ENCODE measurements around the gene MSN. TPM values are rescaled to one million over a fixed set of nuclear protein-coding genes. Genes with fewer than 3 reads are reported as not detected.

MSN gene
- total and polyA plus RNA-seq, 8 donors, result 367 to 543 (median 422) TPM

DNA sequence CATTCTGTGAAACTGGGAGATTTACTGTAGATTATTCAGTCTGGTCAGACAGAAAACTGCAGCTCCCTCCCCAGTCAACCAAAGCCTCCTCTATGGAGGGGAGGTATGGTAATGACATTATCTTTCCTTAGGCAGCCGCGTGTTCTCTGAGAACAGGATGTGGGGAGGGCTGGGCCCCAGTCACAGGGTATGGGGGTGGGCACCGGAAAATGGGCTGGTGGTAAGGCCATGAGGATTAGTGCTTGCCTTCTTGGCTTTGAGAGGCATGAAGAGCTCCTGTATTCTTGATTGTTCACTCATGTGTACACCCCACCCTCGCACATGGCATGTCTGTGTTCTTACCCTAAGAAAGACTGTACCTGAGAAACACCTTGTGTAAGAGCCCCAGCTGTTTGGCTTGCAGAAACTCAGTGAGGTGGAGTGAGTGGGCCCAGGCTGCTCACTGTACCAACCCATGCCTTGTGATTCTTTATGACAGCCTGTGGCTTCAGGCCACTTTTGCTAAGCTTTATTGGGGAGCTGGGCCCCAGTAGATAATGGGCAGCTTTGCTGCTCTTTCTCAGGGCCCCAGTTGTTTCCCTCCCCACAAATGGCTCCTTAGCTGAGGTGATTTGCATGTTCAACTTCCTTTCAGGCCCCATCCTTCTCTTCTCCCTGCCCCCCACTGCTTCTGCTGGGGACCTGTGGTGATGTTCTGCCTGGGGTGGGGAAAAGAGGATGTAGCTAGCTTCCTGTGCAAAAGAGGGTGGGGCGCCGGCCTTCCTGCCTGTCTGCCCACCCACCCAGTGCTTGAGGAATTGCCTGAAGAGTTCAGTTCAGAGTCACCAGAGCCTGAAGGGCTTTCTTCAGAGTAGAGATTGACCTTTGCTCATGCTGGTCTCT lies 30.7 kb downstream of the MSN start:
- Histone ChIP-seq H3K4me3 (no peak overlapping the region), H3K9me3 (no peaks in the 10 kb centered on the region), H3K27ac (peak overlapping the region; percentile 82 to 88), H3K27me3 (no peaks in the 10 kb centered on the region), H3K4me1 (peaks cover 16 to 94% of the 10 kb centered on the region in 2 donors), H3K36me3 (no peaks in the 10 kb centered on the region)
- TF ChIP-seq, protein P1, sequence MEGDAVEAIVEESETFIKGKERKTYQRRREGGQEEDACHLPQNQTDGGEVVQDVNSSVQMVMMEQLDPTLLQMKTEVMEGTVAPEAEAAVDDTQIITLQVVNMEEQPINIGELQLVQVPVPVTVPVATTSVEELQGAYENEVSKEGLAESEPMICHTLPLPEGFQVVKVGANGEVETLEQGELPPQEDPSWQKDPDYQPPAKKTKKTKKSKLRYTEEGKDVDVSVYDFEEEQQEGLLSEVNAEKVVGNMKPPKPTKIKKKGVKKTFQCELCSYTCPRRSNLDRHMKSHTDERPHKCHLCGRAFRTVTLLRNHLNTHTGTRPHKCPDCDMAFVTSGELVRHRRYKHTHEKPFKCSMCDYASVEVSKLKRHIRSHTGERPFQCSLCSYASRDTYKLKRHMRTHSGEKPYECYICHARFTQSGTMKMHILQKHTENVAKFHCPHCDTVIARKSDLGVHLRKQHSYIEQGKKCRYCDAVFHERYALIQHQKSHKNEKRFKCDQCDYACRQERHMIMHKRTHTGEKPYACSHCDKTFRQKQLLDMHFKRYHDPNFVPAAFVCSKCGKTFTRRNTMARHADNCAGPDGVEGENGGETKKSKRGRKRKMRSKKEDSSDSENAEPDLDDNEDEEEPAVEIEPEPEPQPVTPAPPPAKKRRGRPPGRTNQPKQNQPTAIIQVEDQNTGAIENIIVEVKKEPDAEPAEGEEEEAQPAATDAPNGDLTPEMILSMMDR (IDR thresholded peaks at IDR 0.05), result no peak
- ATAC-seq (peak; percentile 62), DNase-seq (peak in 2 of 4 donors; percentile 76 to 81)
- intact Hi-C loops (cut with DNase I), result no loop called here

DNA sequence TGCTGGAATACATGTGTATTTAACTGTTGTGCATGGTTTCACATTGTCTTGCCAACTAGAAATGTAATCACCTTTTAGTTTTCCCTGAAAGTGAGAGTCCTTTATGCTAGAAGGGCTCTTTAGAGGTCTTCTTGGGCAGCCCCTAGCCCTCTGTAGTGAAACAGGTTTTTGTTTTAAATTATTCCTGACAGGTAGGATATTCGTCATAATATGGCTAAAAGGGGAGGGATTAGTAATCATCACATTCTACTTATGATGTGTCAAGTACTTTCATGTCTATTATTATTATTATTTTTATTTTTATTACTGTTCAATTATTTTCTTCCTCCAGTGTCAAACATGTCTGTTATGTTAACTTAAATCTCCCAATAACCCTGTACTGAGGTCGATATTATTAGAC lies 35.5 kb downstream of the MSN start:
- TF ChIP-seq, protein P1 (IDR thresholded peaks at IDR 0.05), result no peak
- Histone ChIP-seq H3K4me1 (peaks cover 31 to 99% of the 10 kb centered on the region in 2 donors), H3K27ac (peak overlapping the region; percentile 75 to 77), H3K36me3 (no peaks in the 10 kb centered on the region), H3K9me3 (no peaks in the 10 kb centered on the region), H3K4me3 (no peak overlapping the region), H3K27me3 (no peaks in the 10 kb centered on the region)
- DNase-seq (no peak), ATAC-seq (no peak)
- intact Hi-C loops (cut with DNase I), result loop anchor here in 1 of 2 donors (10.0 kb wide), 1 partner anchor 98 kb away; no protein-coding TSS in a partner anchor

DNA sequence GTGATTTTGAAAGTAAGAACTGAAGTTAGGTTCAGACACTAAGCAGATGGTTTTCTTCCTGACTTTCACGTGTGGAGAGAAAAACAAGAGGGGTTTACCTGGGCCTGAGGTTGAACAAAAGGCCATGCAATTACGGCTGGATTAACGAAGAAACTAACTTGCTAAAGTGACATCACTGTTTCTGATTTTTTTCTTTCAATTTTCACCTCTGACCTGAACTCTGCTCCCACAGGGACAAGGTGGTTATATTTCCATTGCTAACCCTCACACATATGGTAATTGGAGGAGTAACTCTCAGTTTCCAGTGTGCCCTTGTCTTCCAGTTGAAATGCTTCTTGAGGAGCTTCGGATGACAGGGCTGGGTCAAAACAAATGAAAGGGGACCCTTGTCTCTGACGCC lies 38.0 kb downstream of the MSN start:
- TF ChIP-seq, protein P1 (IDR thresholded peaks at IDR 0.05), result no peak
- DNase-seq (no peak), ATAC-seq (no peak)
- Histone ChIP-seq H3K27me3 (no peaks in the 10 kb centered on the region), H3K36me3 (no peaks in the 10 kb centered on the region), H3K9me3 (no peaks in the 10 kb centered on the region), H3K4me3 (no peak overlapping the region), H3K4me1 (peaks cover 20 to 74% of the 10 kb centered on the region in 2 donors), H3K27ac (peak overlapping the region; percentile 75 to 77)
- intact Hi-C loops (cut with DNase I), result loop anchor here in 1 of 2 donors (10.0 kb wide), 1 partner anchor 101 kb away; no protein-coding TSS in a partner anchor

DNA sequence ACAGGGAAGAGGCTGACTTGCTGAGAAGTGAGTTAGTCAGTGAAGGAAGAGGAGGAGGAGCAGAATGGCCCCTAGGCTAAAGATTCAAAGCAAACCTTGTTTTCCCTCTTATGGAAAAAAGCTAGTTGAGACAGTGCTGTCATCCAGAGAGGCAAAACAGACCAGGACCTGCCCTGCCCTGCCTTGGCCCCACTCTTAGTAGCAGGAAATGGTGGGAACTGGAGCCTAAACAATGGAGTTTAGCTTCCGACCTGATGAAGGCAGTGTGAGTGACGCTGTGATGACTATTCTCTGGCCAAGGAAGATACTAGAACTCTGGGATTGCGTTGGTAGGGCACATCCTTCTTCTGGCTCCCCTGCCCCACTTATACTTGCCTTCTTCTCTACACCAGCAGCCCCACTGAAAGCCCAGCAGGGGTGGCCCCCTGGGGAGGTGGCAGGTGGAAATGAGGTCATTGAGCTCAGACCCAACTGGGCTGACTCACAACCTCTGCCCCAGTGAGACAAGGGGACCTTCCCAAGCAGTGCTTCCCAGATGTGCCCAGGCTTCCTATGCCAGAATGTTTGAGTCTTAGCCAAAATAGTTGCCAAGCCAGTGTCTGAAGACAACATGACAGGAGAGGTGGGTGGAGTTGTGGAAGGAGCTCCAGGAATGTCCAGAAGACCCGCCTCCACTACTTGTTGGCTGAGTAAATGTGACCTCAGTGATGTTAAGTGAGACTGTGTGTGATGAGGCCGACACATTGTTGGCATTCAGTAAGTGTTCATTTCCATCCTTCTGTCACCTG lies 38.8 kb downstream of the MSN start:
- H3K4me1 ChIP-seq, result peaks cover 20 to 66% of the 10 kb centered on the region in 2 donors
- intact Hi-C loops (cut with DNase I), result loop anchor here in 1 of 2 donors (10.0 kb wide), 1 partner anchor 101 kb away; no protein-coding TSS in a partner anchor

More for the DNA sequence above, 38.8 kb downstream of the MSN start:
- Histone ChIP-seq H3K27me3 (no peaks in the 10 kb centered on the region), H3K9me3 (no peaks in the 10 kb centered on the region), H3K27ac (peak overlapping the region; percentile 75 to 77), H3K4me3 (no peak overlapping the region), H3K36me3 (no peaks in the 10 kb centered on the region)
- DNase-seq (peak in 1 of 4 donors; percentile 42), ATAC-seq (peak; percentile 71)
- TF ChIP-seq, protein P1 (IDR thresholded peaks at IDR 0.05), result no peak
